NOMO-1 treated with dmso at 0.1 percent for 144 hours (cell line): ENCODE measurements around the gene SLC25A26.
A peak's percentile ranks its signal among the peaks of the same experiment; 100 is the strongest.
"Not testable (repeated sequence)": the region's sequence is repeated elsewhere in the genome, so short reads cannot be mapped to it uniquely, and the experiment has no call there.

Experiments used
- DNase-seq: peaks from one replicate; lab custom pipeline; 2025; ENCODE audit not compliant: unreplicated experiment; lab: John Stamatoyannopoulos, UW

Gene SLC25A26

GRCh38 chr3:66267906-66268305 lies 47.1 kb downstream of the SLC25A26 start:
- DNase-seq, result no peak

- no peak for DNase-seq
Measured at GRCh38 chr3:66268864-66269263, 48.1 kb downstream of the SLC25A26 start.

GRCh38 chr3:66269411-66269810 lies 48.6 kb downstream of the SLC25A26 start:
- DNase-seq, result no peak

- no peak for DNase-seq
Measured at GRCh38 chr3:66270288-66270687, 49.5 kb downstream of the SLC25A26 start.

GRCh38 chr3:66270701-66271100 lies 49.9 kb downstream of the SLC25A26 start:
- DNase-seq, result no peak

- no peak for DNase-seq
Measured at GRCh38 chr3:66271231-66271630, 50.4 kb downstream of the SLC25A26 start.

- DNase-seq, result no peak
Measured at GRCh38 chr3:66272016-66272415, 51.2 kb downstream of the SLC25A26 start.

- not testable (repeated sequence) for DNase-seq
Measured at GRCh38 chr3:66274837-66275236, 54.0 kb downstream of the SLC25A26 start.

- DNase-seq, result peak; percentile 25
Measured at GRCh38 chr3:66276705-66277274, 56.0 kb downstream of the SLC25A26 start.

GRCh38 chr3:66279168-66279567 lies 58.4 kb downstream of the SLC25A26 start:
- no peak for DNase-seq

- no peak for DNase-seq
Measured at GRCh38 chr3:66280304-66280703, 59.5 kb downstream of the SLC25A26 start.

GRCh38 chr3:66291922-66292321 lies 71.1 kb downstream of the SLC25A26 start:
- not testable (repeated sequence) for DNase-seq

GRCh38 chr3:66297260-66297873 lies 76.6 kb downstream of the SLC25A26 start:
- DNase-seq, result no peak

- no peak for DNase-seq
Measured at GRCh38 chr3:66297900-66298299, 77.1 kb downstream of the SLC25A26 start.

- DNase-seq, result no peak
Measured at GRCh38 chr3:66298591-66298990, 77.8 kb downstream of the SLC25A26 start.

GRCh38 chr3:66299085-66299484 lies 78.3 kb downstream of the SLC25A26 start:
- DNase-seq, result not testable (repeated sequence)

GRCh38 chr3:66299891-66300290 lies 79.1 kb downstream of the SLC25A26 start:
- no peak for DNase-seq

- DNase-seq, result no peak
Measured at GRCh38 chr3:66302288-66302687, 81.5 kb downstream of the SLC25A26 start.

GRCh38 chr3:66303491-66303901 lies 82.7 kb downstream of the SLC25A26 start:
- no peak for DNase-seq

GRCh38 chr3:66304293-66304692 lies 83.5 kb downstream of the SLC25A26 start:
- DNase-seq, result no peak

GRCh38 chr3:66306086-66306485 lies 85.3 kb downstream of the SLC25A26 start:
- DNase-seq, result not testable (repeated sequence)

- DNase-seq, result not testable (repeated sequence)
Measured at GRCh38 chr3:66306991-66307390, 86.2 kb downstream of the SLC25A26 start.

GRCh38 chr3:66312039-66312438 lies 91.2 kb downstream of the SLC25A26 start:
- DNase-seq, result no peak
